GM21825 (cell line): Measurements from ENCODE around the gene TUBA8.
"Not testable (repeated sequence)": the region's sequence is repeated elsewhere in the genome, so short reads cannot be mapped to it uniquely, and the experiment has no call there.

Source experiments
- ATAC-seq: cut with Tn5 transposase; IDR thresholded peaks from one replicate; pipeline ENCODE4 v1.9.1; 2021; ENCODE audit warnings: mild to moderate bottlenecking, moderate library complexity; ENCODE audit not compliant: unreplicated experiment

TUBA8 gene

GRCh38 chr22:18110194-18110953, at the start of gene TUBA8:
TUBA8 (plus strand) TSS chr22:18110809; CDS start chr22:18110866, 57 bp downstream.
- no peak for ATAC-seq

- ATAC-seq: no peak
Observed at GRCh38 chr22:18062421-18062820, 48.2 kb upstream of the TUBA8 start.

- no peak for ATAC-seq
Observed at GRCh38 chr22:18063306-18063705, 47.3 kb upstream of the TUBA8 start.

GRCh38 chr22:18063715-18064114, 46.9 kb upstream of the TUBA8 start:
- not testable (repeated sequence) for ATAC-seq

- no peak for ATAC-seq
Observed at GRCh38 chr22:18064636-18065035, 46.0 kb upstream of the TUBA8 start.

GRCh38 chr22:18065256-18065655, 45.4 kb upstream of the TUBA8 start:
- ATAC-seq: no peak

GRCh38 chr22:18066181-18066859, 44.3 kb upstream of the TUBA8 start:
- no peak for ATAC-seq

GRCh38 chr22:18067121-18067520, 43.5 kb upstream of the TUBA8 start:
- ATAC-seq: no peak

GRCh38 chr22:18067548-18068341, 42.9 kb upstream of the TUBA8 start:
- no peak for ATAC-seq

- ATAC-seq: no peak
Observed at GRCh38 chr22:18068381-18068988, 42.1 kb upstream of the TUBA8 start.

GRCh38 chr22:18069041-18069440, 41.6 kb upstream of the TUBA8 start:
- ATAC-seq: no peak

GRCh38 chr22:18070041-18070440, 40.6 kb upstream of the TUBA8 start:
- no peak for ATAC-seq

GRCh38 chr22:18070556-18071306, 39.9 kb upstream of the TUBA8 start:
- ATAC-seq: no peak

GRCh38 chr22:18071307-18071967, 39.2 kb upstream of the TUBA8 start:
- ATAC-seq: not testable (repeated sequence)

- no peak for ATAC-seq
Observed at GRCh38 chr22:18071968-18072310, 38.7 kb upstream of the TUBA8 start.

GRCh38 chr22:18073467-18073866, 37.1 kb upstream of the TUBA8 start:
- ATAC-seq: no peak

- ATAC-seq: not testable (repeated sequence)
Observed at GRCh38 chr22:18073927-18074326, 36.7 kb upstream of the TUBA8 start.

- no peak for ATAC-seq
Observed at GRCh38 chr22:18075101-18075719, 35.4 kb upstream of the TUBA8 start.

- no peak for ATAC-seq
Observed at GRCh38 chr22:18075720-18076497, 34.7 kb upstream of the TUBA8 start.
